GM12875 (cell line): ENCODE data around the gene ZDHHC7.
A peak's percentile ranks its signal among the peaks of the same experiment; 100 is the strongest.

Experiments
- H3K4me3 ChIP-seq: one replicate; pipeline ENCODE4 v1.5.1; 2011; ENCODE audit warnings: low read depth, low read length, control low read depth
- CTCF ChIP-seq: IDR thresholded peaks from 2 replicates; pipeline ENCODE4 v1.5.1; 2011; ENCODE audit warnings: low read depth, mild to moderate bottlenecking, control low read depth, inconsistent platforms, low read length, moderate library complexity, borderline replicate concordance; ENCODE audit not compliant: insufficient read depth

Gene ZDHHC7

DNA sequence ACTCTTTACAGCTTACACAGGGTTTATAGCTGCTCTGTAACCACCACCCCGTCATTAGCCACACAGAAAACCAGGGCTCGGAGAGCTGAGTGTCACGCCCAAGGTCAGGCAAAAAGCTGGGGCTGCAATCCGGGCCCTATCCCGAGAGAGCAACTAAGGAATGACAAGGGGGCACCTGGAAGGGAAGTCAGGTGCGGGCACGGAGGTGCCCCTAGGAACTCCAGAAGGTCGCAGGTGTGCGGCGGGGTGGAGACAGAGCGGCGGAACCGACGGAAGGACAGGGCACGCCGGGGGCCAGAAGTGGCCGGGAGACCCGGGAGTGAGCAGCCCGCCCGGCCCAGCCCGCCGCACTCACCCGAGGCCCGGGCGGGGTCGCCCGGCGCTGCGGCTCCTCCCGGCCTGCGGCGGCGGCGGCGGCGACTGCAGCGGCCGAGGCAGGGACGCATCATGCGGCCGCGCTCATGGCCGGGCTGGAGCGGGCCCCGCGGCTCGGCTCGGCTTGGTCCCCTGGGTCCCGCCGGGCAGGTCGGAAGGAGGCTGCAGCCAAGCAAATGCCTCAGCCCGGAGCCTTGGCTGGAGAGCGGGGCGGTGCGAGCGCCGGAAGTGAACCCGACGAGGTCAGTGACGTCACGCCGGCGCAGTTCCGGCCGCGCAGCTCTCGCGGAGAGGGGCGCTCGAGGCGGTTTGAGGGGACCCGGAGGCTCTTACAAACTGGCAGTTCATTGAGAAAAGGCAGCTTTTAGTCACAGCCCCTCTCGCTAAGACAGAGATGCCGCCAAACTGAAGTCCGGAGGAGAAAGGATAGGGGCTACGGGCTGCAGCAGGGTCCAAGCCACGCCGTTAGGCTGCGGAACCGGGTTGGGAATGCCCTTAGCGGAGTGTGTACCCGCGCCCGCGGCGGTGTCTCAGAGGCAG lies at the start of gene ZDHHC7:
TSS of gene ZDHHC7 (minus strand) at position 605 of the 915 bp plus-strand sequence. CDS start 20,917 bp downstream, outside the sequence.
- peak within 1 kb of the TSS; percentile 60 for H3K4me3 ChIP-seq
- no peak for TF ChIP-seq CTCF

- H3K4me3 ChIP-seq = no peak overlapping the region
- no peak for TF ChIP-seq CTCF
Measured at GRCh38 chr16:85058909-85059308, 47.6 kb upstream of the ZDHHC7 start.

DNA sequence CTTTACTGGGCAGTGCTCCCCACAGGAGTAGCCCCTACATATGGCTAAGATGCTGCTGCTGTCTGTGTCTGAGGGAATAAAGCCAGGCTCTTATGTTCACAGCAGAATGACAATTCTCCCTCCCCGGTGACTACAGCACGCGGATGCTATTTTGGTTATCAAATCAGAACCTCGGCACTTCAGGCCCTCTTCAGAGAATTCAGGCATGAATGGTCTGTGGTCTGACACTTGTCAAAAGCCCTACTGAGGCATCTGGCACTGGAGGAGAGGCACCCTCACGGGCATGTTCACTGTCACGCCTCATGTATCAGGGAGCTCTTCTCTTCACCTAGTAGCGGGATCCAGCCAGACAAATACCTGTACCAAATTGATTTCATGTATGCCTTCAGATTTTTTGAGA lies 46.6 kb upstream of the ZDHHC7 start:
- no peak for TF ChIP-seq CTCF
- H3K4me3 ChIP-seq = no peak overlapping the region

DNA sequence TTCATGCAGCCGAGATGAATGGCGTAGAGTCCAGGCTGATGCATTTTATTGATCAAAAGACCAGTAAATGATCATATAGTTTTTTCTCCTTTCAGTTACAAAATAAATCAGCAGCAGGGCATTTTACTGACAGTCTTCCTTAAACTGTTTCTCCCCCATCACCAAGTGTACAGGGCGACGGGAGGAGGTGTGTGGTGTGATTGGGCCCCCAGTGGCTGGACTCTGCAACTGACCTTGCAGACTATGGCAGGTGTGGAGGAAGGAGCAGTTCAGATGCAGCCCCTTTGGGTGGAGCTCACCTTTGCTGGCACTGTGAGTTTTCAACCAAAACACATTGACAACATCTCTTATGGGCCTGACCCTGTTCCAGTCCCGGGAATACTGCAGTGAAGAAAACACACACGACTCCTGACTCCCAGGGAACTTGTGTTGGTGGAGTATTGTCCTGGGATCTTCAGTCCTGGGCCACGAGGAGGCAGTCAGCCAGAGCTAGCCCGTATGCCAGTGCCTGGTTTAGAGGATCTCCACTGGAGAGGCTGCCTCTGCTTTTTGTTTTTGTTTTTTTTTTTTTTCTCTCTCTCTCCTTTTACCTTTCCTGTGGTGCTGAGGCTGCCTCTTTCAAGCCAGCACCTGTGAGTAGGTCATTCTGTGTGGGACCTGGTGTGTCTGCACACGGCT lies 46.0 kb upstream of the ZDHHC7 start:
- TF ChIP-seq CTCF = peak; percentile 55

GRCh38 chr16:85056211-85056748 lies 44.9 kb upstream of the ZDHHC7 start:
- no peak overlapping the region for H3K4me3 ChIP-seq
- peak; percentile 16; the same call in 1 of the 2 replicates for TF ChIP-seq CTCF

More for the DNA sequence above, 46.0 kb upstream of the ZDHHC7 start:
- no peak overlapping the region for H3K4me3 ChIP-seq

- no peak for TF ChIP-seq CTCF
- H3K4me3 ChIP-seq = no peak overlapping the region
Measured at GRCh38 chr16:85055493-85056210, 44.3 kb upstream of the ZDHHC7 start.
